Type B pancreatic cell (in vitro differentiated cells): ENCODE data around the gene CFAP97. TPM values are rescaled to one million over a fixed set of nuclear protein-coding genes. Genes with fewer than 3 reads are reported as not detected.

Source experiments
- DNase-seq: peaks from one replicate; pipeline ENCODE4 v3.0.0; 2021; ENCODE audit warnings: mixed read lengths; ENCODE audit not compliant: unreplicated experiment; ENCODE audit errors: extremely low spot score
- H3K27ac Mint-ChIP-seq: 2 replicates; pipeline ENCODE4 v1.8.0; 2021; ENCODE audit warnings: mild to moderate bottlenecking, mixed read lengths
- H3K27me3 Mint-ChIP-seq: 2 replicates; pipeline ENCODE4 v1.8.0; 2021; ENCODE audit warnings: mixed read lengths
- H3K36me3 Mint-ChIP-seq: 2 replicates; pipeline ENCODE4 v1.8.0; 2021; ENCODE audit warnings: mixed read lengths
- H3K4me1 Mint-ChIP-seq: one replicate; pipeline ENCODE4 v1.8.0; 2021; ENCODE audit warnings: mixed read lengths; ENCODE audit not compliant: unreplicated experiment
- H3K4me3 Mint-ChIP-seq: 2 replicates; pipeline ENCODE4 v1.8.0; 2021; ENCODE audit warnings: mild to moderate bottlenecking, mixed read lengths
- H3K9me3 Mint-ChIP-seq: 2 replicates; pipeline ENCODE4 v1.8.0; 2021; ENCODE audit warnings: mixed read lengths
- CTCF ChIP-seq: fragments of 200-600 bp; sonication (generic); conservative IDR thresholded peaks from 2 replicates; pipeline ENCODE4 v1.5.0; 2021; ENCODE audit warnings: antibody characterized with exemption, mild to moderate bottlenecking
- total RNA-seq: library from RNA; stranded (reverse); gene quantifications from 2 replicates; pipeline ENCODE4 v1.2.1, GENCODE V29; 2021; ENCODE audit warnings: low replicate concordance

CFAP97 gene
- total RNA-seq, 1 donor from 2014 or later: 21.6 TPM

- H3K27ac Mint-ChIP-seq: peak overlapping the region; percentile 57
- peaks cover 12% of the 10 kb centered on the region for H3K27me3 Mint-ChIP-seq
- no peaks in the 10 kb centered on the region for H3K9me3 Mint-ChIP-seq
- H3K4me1 Mint-ChIP-seq: peaks cover 10% of the 10 kb centered on the region
- DNase-seq: no peak
- H3K36me3 Mint-ChIP-seq: peaks cover 4% of the 10 kb centered on the region
- no peak for TF ChIP-seq CTCF
- H3K4me3 Mint-ChIP-seq: peak overlapping the region; percentile 92
These were observed 60.2 kb downstream of the CFAP97 start for GRCh38 chr4:185143601-185143969.

GRCh38 chr4:185142912-185143600 is 60.7 kb downstream of the CFAP97 start, which contains the start of gene SLC25A4:
TSS of gene SLC25A4 (plus strand) at chr4:185143266. CDS start at chr4:185143373, 107 bp downstream.
- Mint-ChIP-seq H3K27ac (peak within 1 kb of the TSS; percentile 85), H3K4me1 (peaks cover 10% of the 10 kb centered on the region), H3K9me3 (no peaks in the 10 kb centered on the region), H3K27me3 (peaks cover 12% of the 10 kb centered on the region), H3K36me3 (peaks cover 4% of the 10 kb centered on the region), H3K4me3 (peak within 1 kb of the TSS; percentile 92)
- peak; percentile 72 for TF ChIP-seq CTCF
- DNase-seq: peak; percentile 92

GRCh38 chr4:185142564-185142911 is 61.3 kb downstream of the CFAP97 start:
- peak overlapping the region; percentile 92 for H3K4me3 Mint-ChIP-seq
- no peaks in the 10 kb centered on the region for H3K9me3 Mint-ChIP-seq
- peaks cover 4% of the 10 kb centered on the region for H3K36me3 Mint-ChIP-seq
- peaks cover 10% of the 10 kb centered on the region for H3K4me1 Mint-ChIP-seq
- TF ChIP-seq CTCF: no peak
- no peak for DNase-seq
- H3K27me3 Mint-ChIP-seq: peaks cover 12% of the 10 kb centered on the region
- H3K27ac Mint-ChIP-seq: peak overlapping the region; percentile 85

GRCh38 chr4:185141777-185142176 is 62.0 kb downstream of the CFAP97 start:
- no peak for TF ChIP-seq CTCF
- Mint-ChIP-seq H3K27ac (no peak overlapping the region), H3K4me3 (no peak overlapping the region), H3K9me3 (no peaks in the 10 kb centered on the region), H3K36me3 (peaks cover 3% of the 10 kb centered on the region), H3K27me3 (peaks cover 12% of the 10 kb centered on the region), H3K4me1 (peaks cover 10% of the 10 kb centered on the region)
- DNase-seq: no peak

GRCh38 chr4:185139736-185140135 is 64.1 kb downstream of the CFAP97 start:
- H3K4me3 Mint-ChIP-seq: no peak overlapping the region
- H3K27ac Mint-ChIP-seq: no peak overlapping the region
- H3K36me3 Mint-ChIP-seq: no peaks in the 10 kb centered on the region
- no peaks in the 10 kb centered on the region for H3K9me3 Mint-ChIP-seq
- no peak for TF ChIP-seq CTCF
- peaks cover 10% of the 10 kb centered on the region for H3K4me1 Mint-ChIP-seq
- no peak for DNase-seq
- peaks cover 12% of the 10 kb centered on the region for H3K27me3 Mint-ChIP-seq
